ENCODE measurements around the gene DNAJB11.
"Not testable (repeated sequence)": the region's sequence is repeated elsewhere in the genome, so short reads cannot be mapped to it uniquely, and the experiment has no call there.

The DNAJB11 gene

DNA sequence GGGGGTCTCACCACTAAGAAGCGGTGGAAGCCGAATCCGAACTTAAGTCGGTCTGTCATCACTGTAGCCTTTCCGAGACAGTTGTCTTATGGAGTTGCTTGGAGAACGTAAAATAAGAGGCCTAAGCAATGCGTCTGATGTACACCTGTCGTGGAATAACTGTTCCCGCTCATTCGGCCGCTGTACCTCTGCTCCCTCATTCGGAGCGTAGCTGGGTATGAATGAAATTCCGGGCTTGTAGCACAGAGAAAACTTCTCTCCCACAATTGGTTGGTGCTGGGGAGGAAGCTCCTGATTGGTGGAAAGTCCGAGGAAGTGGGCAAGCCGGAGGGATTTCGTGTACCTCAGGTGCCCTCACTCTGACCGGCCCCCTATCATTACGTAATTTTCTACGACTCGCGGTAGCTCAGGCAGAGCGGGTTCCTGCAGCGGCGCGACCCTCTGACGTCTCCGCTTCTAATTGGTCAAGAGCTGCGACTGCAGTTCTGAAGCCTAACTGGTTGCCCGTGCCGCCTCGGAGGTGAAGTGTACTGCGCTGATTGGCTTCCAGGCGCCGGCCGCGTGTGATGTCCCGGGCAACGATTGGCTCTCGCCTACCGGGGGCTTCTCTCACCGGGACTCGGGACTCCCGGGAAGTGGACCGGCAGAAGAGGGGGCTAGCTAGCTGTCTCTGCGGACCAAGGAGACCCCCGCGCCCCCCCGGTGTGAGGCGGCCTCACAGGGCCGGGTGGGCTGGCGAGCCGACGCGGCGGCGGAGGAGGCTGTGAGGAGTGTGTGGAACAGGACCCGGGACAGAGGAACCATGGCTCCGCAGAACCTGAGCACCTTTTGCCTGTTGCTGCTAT, at the start of gene DNAJB11:
Gene DNAJB11 (plus strand): TSS at position 625 of the 845 bp plus-strand sequence. CDS start 178 bp downstream, at position 803.
- DNase-seq, result peak; percentile 99 to 100

DNA sequence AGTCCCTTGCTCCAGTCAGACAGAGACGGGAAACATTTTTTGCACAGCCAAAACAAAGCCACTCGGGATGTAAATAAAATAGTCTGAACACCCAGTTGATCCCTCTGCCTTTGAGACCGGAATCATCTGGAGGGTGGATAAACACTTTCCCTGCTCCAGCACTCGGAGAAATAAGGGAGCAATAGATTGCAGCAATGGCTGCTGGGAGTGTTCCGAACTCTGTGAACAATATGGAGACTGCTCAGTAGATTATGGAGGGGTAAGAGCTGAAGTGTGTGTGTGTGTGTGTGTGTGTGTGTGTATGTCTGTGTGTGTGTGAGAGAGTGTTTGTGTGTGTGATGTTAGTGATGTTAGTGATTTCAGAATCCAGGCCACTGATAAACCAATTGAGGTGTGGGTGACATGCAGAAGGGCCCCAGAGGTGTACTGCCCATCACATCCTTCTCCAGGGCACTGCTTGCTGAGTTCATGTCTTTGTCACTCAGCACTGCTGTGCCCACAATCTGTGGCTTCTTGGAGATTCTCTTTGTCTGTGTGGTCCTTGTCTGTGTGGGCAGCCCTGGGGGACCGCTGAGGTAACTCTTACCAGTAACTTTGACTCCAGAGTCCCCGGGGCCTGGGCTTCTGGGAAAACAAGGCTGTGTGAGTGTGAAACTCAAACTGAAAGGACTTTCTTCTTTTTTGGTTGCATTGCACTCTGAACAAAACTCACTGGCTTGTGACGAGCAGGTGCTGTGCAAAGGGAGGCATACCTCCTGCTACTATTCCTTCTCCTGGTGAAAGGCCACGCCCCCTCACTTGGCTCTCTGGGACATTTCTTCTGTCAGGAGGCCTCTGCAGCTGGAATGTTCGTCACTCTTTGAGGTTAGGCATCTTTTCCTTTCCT, 49.3 kb upstream of the DNAJB11 start:
- DNase-seq, result peak; percentile 60 to 67

DNA sequence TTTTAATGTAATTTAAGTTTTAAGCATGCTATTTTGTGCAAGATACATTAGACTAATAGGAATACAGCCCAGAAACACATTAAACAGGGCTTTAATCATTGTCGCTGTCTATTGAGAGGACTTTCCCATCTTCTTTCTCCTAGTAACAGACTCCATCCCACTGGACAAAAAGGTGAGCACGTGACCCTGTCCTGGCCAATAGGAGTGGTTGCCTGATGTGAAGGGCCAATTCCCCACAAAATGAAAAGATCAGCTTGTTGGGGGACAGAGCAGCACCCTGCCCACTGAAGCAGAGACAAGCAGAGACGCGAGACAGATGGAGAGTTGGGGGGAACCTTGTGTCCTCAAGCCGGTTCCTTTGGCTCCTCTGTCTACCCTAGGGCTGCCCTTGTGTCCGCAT, 47.5 kb upstream of the DNAJB11 start:
- DNase-seq, result no peak

DNA sequence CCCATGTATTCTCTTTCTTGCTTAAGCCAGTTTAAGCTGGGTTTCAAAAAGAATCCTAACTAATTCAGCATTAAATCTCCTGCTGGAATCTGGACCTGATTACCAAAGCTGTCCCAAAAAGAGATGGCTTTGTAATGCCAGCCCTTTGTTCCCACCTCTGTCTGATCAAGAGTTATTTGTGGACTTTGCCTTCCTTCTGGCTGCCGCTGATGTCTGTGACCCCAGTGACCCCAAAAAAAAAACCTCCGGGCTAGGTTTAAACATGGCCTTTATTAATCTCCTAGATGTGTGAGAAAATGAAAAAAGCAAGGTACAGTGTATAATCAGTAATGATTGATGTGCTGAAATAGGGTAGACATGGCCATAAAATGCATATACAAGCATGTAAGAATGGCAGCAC, 47.1 kb upstream of the DNAJB11 start:
- DNase-seq, result no peak

DNA sequence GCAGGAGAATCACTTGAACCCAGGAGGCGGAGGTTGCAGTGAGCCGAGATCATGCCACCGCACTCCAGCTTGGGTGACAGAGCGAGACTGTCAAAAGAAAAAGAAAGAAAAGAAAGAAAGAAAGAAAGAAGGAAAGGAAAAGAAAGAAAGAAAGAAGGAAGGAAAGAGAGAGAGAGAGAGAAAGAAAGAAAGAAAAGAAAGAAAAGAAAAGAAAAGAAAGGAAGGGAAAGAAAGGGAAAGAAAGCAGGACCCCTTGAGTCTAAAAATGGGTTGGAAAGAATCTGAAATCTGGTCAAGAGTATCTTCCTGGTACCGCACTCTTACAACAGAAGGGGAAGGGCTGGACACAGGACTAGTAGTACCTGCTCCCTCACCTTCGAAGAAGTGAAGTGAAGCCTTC, 45.9 kb upstream of the DNAJB11 start:
- DNase-seq, result no peak

DNA sequence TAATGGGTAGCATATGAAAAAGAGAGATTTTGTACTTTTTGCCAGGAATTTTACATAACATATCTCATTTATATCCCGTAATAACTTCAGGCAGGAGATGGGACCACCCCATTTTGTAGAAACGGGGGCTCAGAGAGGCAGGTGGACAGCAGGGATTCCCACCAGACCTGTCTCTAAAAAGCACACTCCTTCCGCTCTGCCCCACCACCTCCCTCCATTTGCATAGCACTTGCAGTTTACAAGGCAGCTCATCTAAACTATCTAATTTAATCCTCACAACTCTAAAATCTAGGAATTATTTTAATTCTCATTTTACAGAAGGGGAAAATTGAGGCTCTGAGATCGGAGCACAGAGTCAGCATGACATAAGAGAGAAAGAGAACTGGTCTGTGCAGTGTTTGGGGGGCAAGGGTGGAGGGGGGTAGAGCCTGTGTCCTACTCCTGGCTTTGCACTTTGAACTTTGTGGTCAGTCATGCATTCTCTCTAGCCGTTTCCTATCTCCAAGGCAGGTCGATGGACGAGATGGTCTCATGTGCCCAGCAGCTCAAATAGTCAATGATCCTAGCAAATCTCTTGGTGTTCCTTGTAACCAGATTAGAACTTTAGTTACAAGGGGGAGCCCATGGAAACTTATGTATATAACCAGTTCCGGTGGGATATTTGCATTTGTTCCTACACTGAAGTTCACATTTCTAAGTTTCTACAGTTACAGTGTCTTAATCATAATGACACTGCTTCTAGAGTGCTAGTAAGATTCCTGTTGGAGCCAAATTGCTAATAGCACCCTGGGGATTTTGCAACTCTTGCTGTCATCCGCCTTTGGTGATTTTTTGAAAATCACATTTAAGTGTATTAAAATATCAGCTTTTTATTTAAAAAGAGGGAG, 44.9 kb upstream of the DNAJB11 start:
- no peak for DNase-seq

DNA sequence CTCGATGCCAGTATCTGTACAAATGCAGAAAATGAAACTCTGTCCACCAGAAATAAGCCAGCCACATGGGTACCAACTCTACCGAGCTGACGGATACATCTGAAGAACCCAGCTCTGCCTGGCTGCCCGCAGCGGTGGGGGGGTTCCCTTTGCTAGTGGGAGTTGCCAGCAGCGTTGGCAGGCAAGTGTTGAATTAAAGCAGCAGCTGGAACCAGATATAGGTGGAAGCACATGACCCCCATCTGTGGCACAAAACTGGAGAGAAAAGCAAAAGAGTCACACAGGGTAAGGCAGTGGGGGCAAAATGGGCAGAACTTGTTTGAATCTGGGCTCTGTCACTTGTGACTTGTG, 44.3 kb upstream of the DNAJB11 start:
- DNase-seq, result peak in 1 of 2 experiments; percentile 64

DNA sequence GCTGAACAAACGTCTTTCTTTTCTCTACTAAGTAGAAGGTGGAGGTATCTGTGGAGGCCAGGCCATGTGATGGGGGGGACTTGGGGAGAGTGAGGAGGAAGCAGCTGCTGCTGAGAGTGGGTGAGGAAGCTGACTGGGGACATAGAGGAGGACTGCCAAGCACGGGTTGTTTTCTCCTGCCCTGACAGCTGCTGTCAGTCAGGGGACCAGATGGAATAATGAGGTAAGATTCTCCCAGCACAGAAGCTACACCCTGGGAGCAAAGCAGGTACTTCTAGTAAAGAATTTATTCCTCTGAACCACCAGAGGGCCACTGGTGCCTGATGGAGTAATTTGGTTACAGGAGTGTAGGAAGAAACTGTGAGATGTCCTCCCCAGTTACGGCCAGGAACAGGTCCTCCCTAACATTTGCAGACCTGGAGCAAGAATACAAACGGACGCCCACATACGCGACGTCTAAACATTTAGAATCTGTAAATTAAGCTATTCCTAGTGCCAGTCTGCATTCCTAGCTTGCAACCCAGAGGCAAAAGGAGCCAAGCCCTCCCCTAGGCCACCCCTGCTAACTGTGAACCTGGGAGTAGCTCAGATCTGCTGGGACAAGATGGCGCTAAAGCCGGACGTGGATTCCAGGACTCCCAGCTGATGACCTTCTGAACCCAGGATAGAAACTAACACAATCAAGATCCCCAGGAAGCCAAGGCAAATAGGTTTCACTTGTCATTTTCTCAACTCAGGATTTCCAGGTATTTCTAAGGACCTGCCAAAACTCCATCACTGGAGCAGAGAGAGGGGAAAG, 41.1 kb upstream of the DNAJB11 start:
- peak; percentile 86 to 97 for DNase-seq

DNA sequence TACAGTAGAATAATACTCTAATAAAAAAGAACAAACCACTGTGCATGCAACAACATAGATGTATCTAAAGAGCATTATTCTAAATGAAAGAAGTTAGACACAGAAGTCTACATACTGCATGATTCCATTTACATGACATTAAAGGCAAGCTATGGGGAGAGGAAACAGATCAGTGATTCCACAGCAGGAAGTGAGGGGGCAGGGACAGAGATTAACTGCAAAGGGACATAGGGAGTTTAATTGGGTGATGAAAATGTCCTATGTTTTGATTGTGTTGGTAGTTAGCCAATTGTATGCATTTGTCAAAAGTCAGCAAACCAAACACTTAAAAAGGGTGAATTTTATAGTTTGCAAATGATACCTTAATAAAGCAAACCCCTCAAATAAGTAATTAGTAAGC, 40.1 kb upstream of the DNAJB11 start:
- no peak for DNase-seq

DNA sequence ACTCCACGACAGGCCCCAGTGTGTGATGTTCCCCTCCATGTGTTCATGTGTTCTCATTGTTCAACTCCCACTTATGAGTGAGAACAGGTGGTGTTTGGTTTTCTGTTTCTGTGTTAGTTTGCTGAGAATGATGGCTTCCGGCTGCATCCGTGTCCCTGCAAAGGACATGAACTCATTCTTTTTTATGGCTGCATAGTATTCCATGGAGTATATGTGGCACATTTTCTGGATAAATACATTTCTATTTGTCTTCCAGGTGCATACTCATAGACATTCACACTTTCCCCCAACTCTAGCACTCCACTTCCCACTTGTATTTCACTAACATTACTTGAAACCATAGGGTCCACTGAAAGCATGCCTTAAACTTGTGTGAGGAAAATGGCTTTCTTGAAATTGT, 38.8 kb upstream of the DNAJB11 start:
- not testable (repeated sequence) for DNase-seq

DNA sequence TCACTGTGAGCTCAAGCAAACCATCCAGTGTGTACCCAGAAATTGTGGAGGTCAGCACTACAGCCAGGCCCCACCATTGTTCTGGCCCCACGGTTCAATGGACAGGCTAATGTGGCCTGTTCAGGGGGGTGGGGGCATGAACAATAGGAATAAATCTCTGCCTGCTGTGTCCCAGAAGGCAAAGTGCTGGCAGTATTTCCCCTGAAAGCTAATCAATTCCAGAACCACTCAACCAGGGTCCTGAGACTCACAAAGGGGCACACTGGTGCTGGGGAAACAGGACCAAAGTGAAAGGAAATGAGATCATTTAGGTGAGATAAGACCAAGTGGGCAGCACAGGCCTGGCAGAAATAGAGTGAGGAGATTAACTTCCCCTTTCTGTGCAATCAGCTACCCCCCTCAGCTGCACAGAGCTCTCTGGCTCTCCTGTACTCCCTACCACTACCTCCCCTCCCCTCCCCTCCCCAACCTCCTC, 37.9 kb upstream of the DNAJB11 start:
- no peak for DNase-seq

DNA sequence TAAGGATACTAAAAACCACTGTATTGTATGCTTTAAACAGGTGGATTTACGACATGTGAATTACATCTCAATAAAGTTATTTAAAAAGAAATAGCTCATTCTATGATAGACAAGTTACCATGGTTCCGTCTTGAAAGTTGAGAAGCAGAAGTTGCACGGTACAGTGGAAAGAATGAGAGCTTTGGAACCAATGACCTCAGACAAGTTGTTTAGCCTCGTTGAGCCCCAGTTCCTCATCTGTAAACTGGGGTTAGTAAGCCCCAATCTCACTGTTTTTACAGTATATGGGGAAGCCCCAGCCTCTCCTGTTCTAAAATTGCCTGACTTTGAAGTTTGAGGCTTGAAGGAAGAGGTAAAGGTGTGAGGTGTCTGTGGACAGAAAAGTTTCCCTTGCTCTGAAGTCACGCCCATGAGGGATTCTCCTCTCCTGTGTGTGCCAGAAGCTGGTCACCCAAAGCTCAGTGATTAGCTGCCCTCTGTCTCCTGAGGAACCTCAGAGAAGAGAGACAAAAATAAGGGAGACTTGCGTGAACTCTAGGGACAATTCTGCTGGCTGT, 36.3 kb upstream of the DNAJB11 start:
- no peak for DNase-seq

DNA sequence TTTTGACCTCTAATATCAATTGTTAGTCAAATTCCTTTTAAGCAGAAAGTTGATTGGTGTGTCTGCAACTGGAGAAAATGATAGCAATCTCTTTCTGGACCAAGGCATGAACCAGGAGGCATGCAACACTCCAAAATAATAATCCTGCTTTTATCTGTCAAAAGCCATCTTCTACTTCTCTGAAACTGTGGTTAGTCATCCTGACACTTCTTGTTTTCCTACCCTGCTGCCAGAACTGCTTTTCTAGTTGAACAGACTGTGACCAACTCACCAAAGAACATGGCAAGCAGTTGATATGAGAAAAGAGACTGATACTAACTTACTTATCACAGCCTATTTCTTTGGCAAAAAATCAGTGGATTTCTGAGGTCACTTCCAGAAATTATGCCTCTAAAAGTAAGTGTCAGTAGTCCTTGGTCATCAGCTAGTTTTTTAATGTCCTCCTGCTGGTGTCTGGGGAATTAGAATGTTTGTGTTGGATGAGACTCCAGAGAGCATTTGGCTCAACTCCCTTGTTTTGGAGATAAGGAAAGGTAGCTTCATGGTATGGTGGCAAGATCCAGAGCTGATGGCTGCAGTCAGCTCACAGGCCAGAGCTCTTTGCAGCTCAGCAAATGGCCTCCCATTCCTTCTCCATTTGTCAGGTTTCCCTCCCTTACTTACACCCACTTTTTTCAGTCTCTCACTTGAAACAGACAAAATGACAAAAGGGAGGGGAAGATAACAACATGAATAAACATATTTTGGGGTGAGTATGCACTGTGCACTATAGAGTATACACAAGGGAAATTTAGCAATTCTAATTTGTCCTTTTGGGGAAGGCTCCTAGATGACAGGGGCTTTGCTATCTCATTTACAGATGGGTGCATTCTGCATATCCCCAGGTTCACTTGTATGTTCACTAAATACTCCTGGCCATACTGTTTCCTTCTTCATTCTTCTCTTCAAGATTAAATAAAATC, 33.4 kb upstream of the DNAJB11 start:
- no peak for DNase-seq

DNA sequence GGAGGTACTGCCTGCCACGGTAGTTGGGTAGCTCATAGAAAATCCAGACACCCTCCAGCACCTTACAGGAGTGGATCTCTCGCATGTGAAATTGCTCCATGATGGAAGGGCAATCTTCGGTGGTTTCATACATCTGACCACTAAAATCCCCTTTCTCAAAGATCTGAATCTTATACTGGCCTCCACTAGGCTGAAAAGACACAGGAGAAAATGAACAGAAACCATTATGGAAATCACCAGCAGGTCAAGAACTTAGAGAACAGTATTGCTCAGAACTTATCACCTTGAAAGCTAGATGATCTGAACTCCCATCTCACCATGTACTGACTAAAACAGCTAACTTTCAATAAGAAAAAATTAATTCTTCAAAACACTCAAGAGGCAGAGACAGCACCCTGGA, 31.7 kb upstream of the DNAJB11 start:
- no peak for DNase-seq

DNA sequence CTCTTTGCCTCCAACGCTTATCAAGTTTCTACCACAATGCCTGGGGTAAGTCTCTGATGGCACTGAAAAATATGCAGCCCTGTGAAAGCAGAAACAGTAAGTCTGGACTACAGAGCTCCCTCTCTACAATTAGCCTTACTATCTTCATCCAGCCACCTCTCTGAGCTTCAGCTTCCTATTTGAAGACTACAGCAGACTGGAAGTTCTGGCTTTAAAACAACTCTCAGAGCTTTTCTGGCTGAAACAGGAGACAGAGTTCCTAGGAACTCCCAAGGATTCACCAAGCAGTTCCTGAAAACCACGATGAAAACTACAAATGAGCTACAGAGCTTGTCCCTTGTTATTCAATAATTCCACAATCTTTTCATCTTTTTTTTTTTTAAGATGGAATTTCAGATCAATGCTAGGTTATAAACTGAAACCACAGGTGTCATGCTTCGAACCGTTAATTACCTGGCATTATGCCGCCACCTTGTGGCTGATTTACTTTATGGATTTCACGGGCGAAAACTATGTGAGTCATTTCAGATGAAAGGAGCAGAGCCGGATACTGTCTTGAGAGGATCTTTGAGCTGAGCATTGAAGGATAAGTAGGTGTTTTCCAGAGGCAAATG, 30.2 kb upstream of the DNAJB11 start:
- peak; percentile 16 to 82 for DNase-seq

DNA sequence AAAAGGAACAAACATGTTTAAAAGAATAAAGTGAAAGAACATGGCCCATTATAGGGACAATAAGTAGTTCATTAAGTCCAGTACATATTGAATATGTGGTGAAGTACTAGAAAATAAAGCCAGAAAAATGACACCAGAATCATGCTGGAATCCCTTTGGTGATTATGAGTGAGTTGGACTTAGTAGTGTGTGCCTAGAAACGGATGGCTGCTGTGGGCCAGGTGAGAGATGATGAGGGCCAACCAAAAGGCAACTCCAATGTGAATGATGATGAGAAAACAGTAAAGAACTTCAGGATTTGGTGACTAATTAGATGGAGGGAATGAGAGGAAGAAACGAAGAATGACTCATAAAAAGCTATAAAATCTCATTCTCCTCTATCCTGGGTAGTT, 29.7 kb upstream of the DNAJB11 start:
- no peak for DNase-seq

DNA sequence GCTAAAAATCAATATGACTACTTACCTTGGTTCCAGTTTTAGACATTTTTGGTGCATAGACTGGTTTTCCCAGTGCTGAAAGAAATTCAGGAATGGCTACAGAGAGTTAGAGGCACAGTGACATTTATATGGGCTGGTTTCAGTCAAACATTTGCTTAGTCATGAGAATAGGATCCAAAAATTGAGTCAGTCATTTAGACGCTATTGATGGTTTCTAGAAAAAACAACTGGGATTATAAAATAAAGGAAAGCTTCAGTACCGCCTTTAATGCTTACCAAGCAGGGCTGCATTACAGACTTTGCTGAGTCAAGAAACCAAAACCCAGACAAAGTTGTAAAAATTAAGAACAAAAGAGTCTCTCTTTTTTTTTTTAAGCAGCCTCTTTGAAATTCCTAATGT, 26.2 kb upstream of the DNAJB11 start, which contains the start of gene CRYGS:
Gene CRYGS (minus strand): TSS at position 100 of the 400 bp plus-strand sequence. CDS start 54 bp downstream, at position 46.
- no peak for DNase-seq

DNA sequence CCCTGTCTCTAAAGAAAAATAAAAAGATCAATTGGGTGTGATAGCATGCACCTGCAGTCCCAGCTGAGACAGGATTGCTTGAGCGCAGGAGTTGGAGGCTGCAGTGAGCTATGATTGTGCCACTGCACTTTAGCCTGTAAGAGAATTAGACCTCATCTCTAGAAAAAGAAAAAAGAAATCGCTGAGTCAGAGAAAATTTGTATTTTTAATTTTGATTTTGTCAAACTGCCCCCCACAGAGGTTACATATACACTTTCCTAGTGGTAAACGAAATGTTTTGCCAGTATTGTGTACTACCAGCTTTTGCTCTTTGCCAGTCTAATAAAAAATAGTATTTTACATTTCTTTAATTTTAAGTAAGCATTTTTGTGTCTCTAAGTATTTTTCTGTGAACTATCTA, 21.0 kb upstream of the DNAJB11 start:
- no peak for DNase-seq

DNA sequence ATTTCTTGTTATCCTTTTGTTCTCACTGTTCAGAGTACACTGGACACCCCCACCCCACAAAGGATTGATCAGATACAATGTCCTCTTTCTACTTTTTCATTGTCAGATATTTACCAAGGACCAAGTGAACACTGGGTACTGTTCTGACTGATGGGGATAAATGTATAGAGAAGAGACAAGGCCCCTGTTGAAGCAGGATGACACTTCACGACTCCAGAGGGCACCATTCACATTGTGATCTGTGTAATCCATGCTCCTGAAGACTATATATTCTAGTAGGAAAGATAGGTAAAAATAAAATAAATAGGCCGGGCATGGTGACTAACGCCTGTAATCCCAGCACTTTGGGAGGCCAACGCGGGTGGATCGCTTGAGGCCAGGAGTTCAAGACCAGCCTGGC, 19.1 kb upstream of the DNAJB11 start:
- DNase-seq, result peak in 1 of 2 experiments; percentile 37
